HG03457 (cell line): ENCODE measurements around the gene FMN1.
A peak's percentile ranks its signal among the peaks of the same experiment; 100 is the strongest.
"Not testable (repeated sequence)": the region's sequence is repeated elsewhere in the genome, so short reads cannot be mapped to it uniquely, and the experiment has no call there.

Source experiments
- ATAC-seq: cut with Tn5 transposase; IDR thresholded peaks from one replicate; pipeline ENCODE4 v1.9.1; 2021; ENCODE audit warnings: moderate number of reproducible peaks; ENCODE audit not compliant: unreplicated experiment

The FMN1 gene

DNA sequence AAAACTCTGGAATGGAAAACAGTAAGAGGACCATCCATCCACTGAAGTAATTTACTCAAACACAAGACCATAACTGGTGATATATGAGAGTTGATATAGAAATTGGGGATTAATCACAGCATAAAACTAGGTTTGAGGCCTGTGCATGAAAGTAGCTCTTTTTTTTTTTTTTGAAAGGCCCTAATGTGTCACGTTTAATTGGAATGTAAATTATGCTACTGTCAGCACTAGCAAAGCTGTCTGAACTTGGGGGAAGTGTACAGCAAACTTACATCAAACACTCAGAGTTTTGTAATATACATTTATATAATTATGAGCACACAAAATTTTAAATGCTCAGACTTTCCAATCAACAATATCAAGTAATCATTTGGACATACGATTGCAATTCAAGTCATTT lies 322.6 kb downstream of the FMN1 start:
- ATAC-seq, result no peak

GRCh38 chr15:32870240-32871033 lies 324.1 kb downstream of the FMN1 start:
- ATAC-seq, result peak; percentile 77

GRCh38 chr15:32869776-32870175 lies 324.7 kb downstream of the FMN1 start:
- no peak for ATAC-seq

DNA sequence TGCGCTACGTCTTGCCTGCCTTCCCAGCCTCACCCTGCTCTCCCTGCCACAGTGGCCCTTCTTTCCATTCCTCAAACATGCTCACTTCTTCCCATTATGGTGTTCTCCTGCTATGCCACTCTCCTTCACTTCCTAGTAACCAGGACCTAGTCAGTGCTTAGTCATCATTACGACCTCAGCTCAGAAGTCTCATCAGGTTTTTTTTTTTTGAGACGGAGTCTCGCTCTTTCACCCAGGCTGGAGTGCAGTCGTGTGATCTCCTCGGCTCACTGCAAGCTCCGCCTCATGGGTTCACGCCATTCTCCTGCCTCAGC lies 327.2 kb downstream of the FMN1 start:
- no peak for ATAC-seq

DNA sequence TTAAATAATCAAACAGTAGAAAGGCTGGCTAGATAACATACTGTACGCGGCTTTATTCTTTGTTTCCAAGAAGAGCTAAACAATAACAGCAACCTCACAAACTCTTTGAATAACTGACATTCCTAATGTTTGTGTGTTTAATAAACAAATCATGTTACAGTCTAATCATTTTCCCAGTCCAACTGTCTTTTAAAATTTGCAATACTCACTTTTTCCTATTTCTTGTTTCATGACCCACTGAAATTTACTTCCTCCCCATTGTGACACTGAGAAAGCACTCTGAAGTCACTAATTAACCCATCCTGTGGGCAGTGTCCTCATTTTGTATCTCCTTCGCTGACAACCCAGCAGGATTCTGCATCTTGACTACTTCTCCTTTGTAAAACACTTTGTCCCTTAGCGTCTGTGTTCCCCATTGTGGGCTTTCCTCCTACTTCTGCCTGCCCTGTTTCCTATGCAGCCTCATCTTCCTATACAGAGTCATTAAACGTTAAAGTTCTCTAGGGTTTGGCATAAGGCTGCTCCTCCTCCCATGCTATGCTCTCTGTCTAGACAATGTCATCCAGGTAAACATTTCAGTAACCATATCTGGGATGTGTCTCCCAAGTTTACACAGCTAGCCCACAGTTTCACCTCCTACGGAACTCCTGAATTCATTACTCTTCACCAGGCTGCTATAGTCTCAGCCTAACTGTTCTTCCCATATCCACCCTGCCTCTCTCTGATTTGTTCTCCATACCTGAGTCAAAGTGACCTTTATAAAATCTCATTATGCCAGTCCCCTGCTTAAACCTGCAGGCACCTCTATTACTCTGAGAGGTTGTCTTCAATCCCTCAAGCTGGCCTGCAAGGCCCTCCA lies 327.8 kb downstream of the FMN1 start:
- no peak for ATAC-seq

GRCh38 chr15:32864841-32865240 lies 329.7 kb downstream of the FMN1 start:
- ATAC-seq, result no peak

DNA sequence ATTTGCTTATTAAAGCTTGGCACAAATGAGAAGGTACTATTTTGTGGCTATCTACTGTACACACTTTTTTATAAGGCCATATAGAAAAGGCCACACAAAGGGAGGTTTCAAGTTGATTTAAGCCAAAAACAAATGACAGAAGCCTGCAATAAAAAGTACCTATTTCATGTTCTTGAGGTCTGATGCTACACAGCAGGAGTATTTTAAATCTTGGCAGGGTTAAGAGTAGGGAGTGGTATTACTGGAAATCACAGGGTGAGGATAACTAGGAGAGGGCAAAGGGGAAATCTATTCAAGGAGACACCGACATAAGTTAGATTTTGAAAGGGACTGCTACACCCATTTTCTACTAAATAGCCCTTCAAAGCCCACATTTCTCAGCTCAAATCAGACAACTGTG lies 330.5 kb downstream of the FMN1 start:
- no peak for ATAC-seq

GRCh38 chr15:32861761-32862160 lies 332.8 kb downstream of the FMN1 start:
- no peak for ATAC-seq

DNA sequence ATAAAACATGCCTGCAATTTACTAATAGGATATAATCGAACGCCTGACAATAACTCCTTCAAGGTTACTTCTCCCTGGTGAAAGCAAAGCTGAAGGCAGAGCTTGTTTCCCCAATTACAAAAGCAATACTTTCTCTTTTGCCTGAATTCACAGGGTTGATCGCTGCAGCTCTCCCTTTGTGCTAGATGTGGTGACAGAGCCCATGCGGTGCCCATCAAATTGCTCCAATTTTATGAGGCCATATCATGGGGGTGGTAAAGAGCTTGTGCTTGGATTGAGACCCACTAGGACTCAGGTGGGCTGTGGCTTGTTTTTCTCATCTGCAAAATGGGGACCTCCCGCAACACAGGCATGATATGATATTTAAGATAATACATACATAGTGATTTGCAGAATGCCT lies 333.3 kb downstream of the FMN1 start:
- no peak for ATAC-seq

- ATAC-seq, result no peak
Observed at GRCh38 chr15:32859996-32860395, 334.5 kb downstream of the FMN1 start.

- ATAC-seq, result no peak
Observed at GRCh38 chr15:32859251-32859650, 335.3 kb downstream of the FMN1 start.

DNA sequence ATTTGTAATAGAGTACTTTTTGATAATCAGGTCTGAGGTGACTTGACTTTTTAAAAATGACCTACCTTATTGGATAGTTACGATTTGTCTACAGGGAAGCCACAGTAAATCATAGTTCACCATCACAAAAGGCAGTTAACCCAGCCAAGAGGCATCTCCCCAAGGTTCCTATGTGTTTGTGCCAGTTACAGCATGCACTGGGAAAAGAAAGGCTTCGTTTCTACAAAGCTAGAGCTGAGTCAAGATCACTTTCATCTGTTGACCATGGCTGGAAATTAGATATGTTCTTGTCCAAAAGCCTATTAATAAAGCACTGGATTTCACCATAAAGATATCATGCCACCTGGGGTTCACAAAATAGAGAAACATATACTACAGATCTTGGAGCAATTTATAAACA lies 336.8 kb downstream of the FMN1 start:
- no peak for ATAC-seq

DNA sequence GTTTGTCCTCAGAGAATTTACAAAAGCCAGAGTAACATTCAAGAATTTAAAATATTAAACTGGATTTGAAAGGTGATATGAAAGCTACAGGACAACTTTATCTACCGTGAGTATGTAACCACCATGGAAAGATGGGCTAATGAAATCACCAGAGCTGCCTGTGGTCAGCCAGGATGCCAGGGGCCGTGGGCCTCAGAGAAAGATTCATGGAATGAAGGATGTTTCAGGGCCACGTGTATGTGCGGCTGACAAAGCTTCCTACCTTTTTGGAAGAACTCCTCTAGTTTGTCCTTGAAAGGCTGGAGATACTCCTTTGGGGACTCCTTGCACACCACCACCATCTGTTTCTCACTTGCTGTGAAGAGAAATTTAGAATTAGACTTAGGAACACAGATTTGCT lies 337.8 kb downstream of the FMN1 start:
- no peak for ATAC-seq

GRCh38 chr15:32855942-32856341 lies 338.6 kb downstream of the FMN1 start:
- no peak for ATAC-seq

- no peak for ATAC-seq
Observed at GRCh38 chr15:32853592-32853991, 340.9 kb downstream of the FMN1 start.

DNA sequence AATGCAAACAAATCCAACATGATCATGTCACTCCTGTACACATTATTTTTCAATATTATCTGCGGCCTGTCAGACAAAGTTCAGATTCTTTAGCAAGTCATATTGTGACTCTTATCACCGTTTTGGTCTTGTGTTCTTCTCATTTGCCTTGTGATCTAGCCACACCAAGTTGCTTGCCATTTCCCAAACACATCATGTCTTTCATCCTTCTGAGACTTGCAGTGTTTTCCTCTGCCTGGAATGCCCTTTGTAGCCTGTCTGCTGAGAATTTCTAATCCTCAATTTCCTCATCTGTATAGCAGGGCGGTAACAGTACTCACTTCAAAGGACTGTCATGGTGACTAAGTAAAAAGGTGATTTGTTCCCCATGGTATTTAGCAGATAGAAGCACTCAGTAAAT lies 341.7 kb downstream of the FMN1 start:
- ATAC-seq, result no peak

DNA sequence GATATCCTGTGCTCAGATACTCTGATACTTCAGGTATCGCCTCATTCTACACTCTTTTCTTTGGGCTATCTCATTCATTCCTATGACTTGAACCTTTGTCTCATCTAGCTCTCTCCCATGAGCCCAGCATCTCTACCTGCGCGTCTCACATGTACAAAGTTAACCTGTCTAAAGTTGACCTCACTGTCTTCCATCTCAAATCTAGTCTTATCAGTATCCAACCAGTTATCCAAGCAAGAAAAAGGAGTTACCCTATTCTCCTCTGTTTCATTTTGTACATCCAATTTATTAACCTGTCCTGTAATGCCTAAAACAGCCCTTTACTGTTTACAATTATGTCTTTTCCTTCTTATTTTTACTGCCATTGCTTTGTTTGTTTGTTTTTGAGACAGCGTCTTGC lies 342.5 kb downstream of the FMN1 start:
- ATAC-seq, result no peak

GRCh38 chr15:32851572-32851971 lies 342.9 kb downstream of the FMN1 start:
- no peak for ATAC-seq

- no peak for ATAC-seq
Observed at GRCh38 chr15:32849769-32850668, 344.5 kb downstream of the FMN1 start.

DNA sequence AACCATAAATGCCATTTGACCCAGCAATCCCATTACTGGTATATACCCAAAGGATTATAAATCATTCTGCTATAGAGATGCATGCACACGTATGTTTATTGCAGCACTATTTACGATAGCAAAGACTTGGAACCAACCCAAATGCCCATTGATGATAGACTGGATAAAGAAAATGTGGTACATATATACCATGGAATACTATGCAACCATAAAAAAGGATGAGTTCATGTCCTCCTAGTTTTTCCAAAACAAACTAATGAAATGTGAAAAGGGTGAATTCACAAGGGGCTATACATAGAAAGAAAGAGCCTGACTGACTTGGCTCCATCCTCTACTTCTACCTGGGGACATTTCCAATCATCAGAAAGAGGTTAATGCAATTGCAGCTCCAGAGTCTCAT lies 347.8 kb downstream of the FMN1 start:
- not testable (repeated sequence) for ATAC-seq

GRCh38 chr15:32844118-32844711 lies 350.3 kb downstream of the FMN1 start:
- ATAC-seq, result no peak
